T-helper 2 cell treated with Interferon-gamma antibody and Interleukin-4, amounts not matched to agents 5 μg/mL and 100 μg/mL, for 36 hours (primary cell): ENCODE results near the gene ADARB1.

ENCODE experiments used
- DNase-seq: peaks from one replicate; pipeline ENCODE4 v3.0.0; 2021; ENCODE audit warnings: low spot score
- H3K27ac Mint-ChIP-seq: one replicate; pipeline ENCODE4 v1.8.0; 2021; ENCODE audit warnings: mild to moderate bottlenecking, mixed read lengths
- H3K27me3 Mint-ChIP-seq: one replicate; pipeline ENCODE4 v1.8.0; 2021; ENCODE audit warnings: low read depth, mixed read lengths
- H3K36me3 Mint-ChIP-seq: one replicate; pipeline ENCODE4 v1.8.0; 2021; ENCODE audit warnings: low read depth, mixed read lengths
- H3K4me1 Mint-ChIP-seq: one replicate; pipeline ENCODE4 v1.8.0; 2021; ENCODE audit warnings: low read depth, mixed read lengths
- H3K4me3 Mint-ChIP-seq: one replicate; pipeline ENCODE4 v1.8.0; 2022; ENCODE audit warnings: mild to moderate bottlenecking, moderate library complexity, mixed read lengths
- H3K9me3 Mint-ChIP-seq: one replicate; pipeline ENCODE4 v1.8.0; 2021; ENCODE audit warnings: mixed read lengths

ADARB1 gene

DNA sequence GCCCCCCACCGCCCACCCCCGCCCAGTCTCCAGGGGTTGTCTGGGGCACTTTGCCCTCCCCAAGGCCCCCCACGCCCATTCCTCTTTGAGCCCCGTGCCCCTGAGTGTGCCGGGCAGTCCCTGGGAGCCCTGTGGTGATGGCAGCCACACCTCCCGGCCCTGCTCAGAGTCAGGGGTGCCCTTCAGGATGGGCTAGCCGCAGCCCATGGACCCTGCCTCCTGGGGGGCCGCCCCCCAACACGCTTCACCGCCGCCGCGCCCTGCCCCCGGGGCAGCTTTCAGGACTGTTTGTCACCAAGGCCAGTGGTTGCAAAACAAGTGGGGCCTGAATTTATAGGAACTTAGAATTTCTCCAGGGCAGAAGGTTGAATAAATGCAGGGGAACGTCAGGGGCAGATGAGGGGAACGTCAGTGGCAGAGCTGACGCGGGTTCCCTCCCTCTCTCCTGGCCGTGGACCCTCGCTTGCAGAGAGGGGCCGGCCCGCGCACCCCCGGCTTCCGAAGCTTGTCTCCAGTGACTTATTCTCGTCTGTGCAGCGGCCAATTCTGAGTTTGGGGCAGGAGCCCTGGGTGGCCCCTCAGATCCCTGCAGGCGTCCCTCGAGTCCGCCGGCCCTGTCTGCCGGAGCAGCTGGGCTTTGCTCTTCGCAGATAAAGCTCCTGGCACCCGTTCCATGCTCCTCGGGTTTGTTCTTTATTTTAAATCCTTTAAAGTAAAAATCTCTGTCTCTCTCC lies 41.2 kb upstream of the ADARB1 start:
- Mint-ChIP-seq H3K4me1 (no peaks in the 10 kb centered on the region), H3K9me3 (peaks cover 22% of the 10 kb centered on the region), H3K27ac (no peak overlapping the region), H3K4me3 (no peak overlapping the region), H3K36me3 (no peaks in the 10 kb centered on the region), H3K27me3 (peaks cover 12% of the 10 kb centered on the region)
- no peak for DNase-seq

DNA sequence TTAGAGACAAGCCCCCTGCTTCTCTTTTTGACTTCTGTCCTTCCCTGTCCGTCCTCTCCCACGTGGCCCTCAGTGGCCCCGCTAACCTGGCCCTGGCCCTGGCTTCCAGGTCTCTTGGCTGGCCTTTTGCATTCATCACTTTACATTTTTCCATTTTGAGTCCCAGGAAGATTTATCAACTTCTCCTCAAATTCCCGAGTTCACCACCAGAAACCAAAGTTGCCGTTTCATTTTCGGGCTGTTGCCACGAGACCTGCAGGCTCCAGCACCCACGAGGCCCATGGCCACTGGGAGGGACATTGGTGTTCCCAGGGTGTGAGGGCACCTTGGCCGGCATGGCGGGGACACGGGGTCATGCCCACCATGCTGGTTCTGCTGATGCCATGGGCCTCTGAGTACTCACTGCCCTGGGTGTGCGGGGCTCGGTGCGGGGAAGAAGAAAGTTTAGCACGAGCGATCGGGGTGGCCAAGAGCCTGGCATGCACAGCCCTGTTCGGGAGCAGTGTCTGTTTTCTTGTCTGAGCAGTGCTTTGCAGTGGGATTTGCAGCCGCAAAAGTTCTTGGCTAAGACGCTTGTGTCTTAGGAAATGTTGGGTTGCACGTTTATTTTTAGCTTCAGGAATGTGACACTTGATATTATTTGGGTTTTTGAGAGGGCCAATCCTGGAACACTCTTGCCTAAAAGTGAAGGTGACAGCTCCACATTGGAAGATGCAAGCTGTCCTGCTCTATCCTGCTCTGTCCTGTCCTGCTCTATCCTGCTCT lies 40.4 kb upstream of the ADARB1 start:
- DNase-seq, result no peak
- H3K9me3 Mint-ChIP-seq, result peaks cover 22% of the 10 kb centered on the region
- no peaks in the 10 kb centered on the region for H3K4me1 Mint-ChIP-seq
- no peak overlapping the region for H3K4me3 Mint-ChIP-seq
- H3K36me3 Mint-ChIP-seq, result no peaks in the 10 kb centered on the region
- H3K27ac Mint-ChIP-seq, result no peak overlapping the region
- H3K27me3 Mint-ChIP-seq, result peaks cover 12% of the 10 kb centered on the region

- no peak overlapping the region for H3K27ac Mint-ChIP-seq
These were observed 39.6 kb upstream of the ADARB1 start for GRCh38 chr21:45034556-45035476.

GRCh38 chr21:45035477-45035848 lies 38.9 kb upstream of the ADARB1 start:
- Mint-ChIP-seq H3K9me3 (peaks cover 22% of the 10 kb centered on the region), H3K27me3 (peaks cover 9% of the 10 kb centered on the region), H3K36me3 (no peaks in the 10 kb centered on the region), H3K4me3 (no peak overlapping the region), H3K4me1 (no peaks in the 10 kb centered on the region), H3K27ac (no peak overlapping the region)
- no peak for DNase-seq

More at GRCh38 chr21:45034556-45035476, 39.6 kb upstream of the ADARB1 start:
- H3K4me3 Mint-ChIP-seq, result no peak overlapping the region
- H3K9me3 Mint-ChIP-seq, result peaks cover 22% of the 10 kb centered on the region
- no peaks in the 10 kb centered on the region for H3K4me1 Mint-ChIP-seq
- DNase-seq, result no peak
- H3K36me3 Mint-ChIP-seq, result no peaks in the 10 kb centered on the region
- peaks cover 12% of the 10 kb centered on the region for H3K27me3 Mint-ChIP-seq

DNA sequence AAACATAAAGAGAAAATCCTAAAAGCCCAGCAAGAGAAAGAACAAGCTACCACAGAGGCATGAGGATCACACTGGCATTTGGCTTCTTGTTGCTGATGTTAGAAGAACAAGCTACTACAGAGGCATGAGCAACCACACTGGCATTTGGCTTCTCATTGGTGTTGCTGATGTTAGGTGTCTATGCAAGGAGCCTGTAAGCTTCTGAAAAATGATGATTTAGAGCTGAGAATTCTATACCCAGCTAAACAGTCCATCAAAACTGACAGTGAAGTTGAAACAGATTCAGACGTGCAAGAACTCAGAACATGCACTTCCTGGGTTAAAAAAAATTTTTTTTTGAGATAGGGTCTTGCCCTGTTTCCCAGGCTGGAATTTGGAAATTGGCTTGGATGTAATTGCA lies 37.8 kb upstream of the ADARB1 start:
- no peak overlapping the region for H3K27ac Mint-ChIP-seq
- no peak for DNase-seq
- no peaks in the 10 kb centered on the region for H3K4me1 Mint-ChIP-seq
- H3K27me3 Mint-ChIP-seq, result peaks cover 3% of the 10 kb centered on the region
- H3K4me3 Mint-ChIP-seq, result no peak overlapping the region
- peaks cover 22% of the 10 kb centered on the region for H3K9me3 Mint-ChIP-seq
- no peaks in the 10 kb centered on the region for H3K36me3 Mint-ChIP-seq

- no peak overlapping the region for H3K27ac Mint-ChIP-seq
- H3K9me3 Mint-ChIP-seq, result peaks cover 22% of the 10 kb centered on the region
- no peak overlapping the region for H3K4me3 Mint-ChIP-seq
- H3K36me3 Mint-ChIP-seq, result no peaks in the 10 kb centered on the region
- no peaks in the 10 kb centered on the region for H3K4me1 Mint-ChIP-seq
- peaks cover 3% of the 10 kb centered on the region for H3K27me3 Mint-ChIP-seq
- no peak for DNase-seq
These were observed 36.4 kb upstream of the ADARB1 start for GRCh38 chr21:45037986-45038385.

DNA sequence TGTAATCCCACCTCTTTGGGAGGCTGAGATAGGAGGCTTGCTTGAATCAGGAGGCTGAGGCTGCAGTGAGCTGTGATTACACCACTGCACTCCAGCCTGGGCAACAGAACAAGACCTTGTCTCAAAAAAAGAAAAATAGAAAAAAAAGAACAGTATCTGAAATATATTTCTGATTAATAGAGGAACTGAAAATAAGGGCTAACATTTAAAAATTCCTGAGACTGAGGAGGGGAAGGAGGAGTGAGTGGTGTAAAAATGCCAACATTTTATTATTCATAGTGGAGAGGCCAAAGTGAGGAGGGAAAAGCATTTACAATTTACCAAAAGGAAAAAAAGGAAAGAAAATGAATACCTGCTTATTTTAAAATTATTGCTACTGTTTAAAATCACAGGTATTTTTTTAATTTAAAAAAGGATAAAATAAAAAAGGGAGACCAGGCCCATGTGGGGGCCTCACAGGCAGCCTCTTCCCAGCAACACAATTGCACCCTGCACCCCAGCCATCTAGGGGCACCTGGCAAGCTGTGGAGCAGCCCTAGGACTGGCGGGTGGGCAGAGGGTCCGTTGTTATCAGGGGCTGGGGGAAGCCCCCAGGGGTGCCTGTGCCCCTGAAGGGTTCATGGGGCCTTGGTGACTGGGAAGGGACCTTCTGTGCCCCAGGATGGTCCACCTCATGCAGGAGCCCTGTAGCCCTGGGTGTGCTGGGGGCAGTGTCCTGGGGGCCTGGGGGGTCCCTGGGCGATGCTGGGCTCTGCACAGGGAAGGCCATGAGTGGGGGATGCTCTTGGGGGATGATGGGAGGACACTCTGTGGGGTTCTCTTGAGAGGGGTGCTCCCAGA lies 34.8 kb upstream of the ADARB1 start:
- DNase-seq, result no peak
- peaks cover 22% of the 10 kb centered on the region for H3K9me3 Mint-ChIP-seq
- H3K27ac Mint-ChIP-seq, result no peak overlapping the region
- H3K27me3 Mint-ChIP-seq, result peaks cover 9% of the 10 kb centered on the region
- H3K36me3 Mint-ChIP-seq, result no peaks in the 10 kb centered on the region
- H3K4me3 Mint-ChIP-seq, result no peak overlapping the region
- H3K4me1 Mint-ChIP-seq, result no peaks in the 10 kb centered on the region

DNA sequence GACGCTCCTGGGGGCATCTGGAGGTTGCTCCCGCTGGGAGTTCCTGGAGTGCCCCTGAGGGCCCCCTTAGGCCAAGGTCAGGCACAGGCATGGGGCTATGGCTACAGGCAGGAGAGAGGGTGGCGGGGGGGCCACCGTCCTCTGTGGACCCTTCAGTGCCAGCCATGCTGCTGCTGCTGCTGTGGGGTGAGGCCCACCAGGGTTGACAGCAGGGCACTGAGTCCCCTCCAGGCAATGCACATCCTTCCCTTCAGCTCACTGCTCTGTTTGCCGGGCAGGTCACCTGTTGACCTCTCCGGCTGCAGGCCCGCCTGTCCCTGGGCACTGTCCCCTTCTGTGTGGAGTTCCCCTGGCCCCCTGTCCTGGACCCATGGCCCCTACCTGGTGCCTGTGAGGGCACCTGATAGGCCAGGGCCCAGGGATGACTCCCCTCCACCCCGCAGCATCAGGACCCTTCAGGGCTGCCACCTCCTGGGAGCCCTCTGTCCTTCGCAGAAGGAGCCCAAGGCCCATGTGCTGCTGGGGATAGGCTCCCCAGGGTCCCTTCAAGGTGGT lies 34.1 kb upstream of the ADARB1 start:
- DNase-seq, result no peak
- H3K4me1 Mint-ChIP-seq, result no peaks in the 10 kb centered on the region
- H3K27ac Mint-ChIP-seq, result no peak overlapping the region
- H3K4me3 Mint-ChIP-seq, result no peak overlapping the region
- no peaks in the 10 kb centered on the region for H3K36me3 Mint-ChIP-seq
- H3K27me3 Mint-ChIP-seq, result peaks cover 15% of the 10 kb centered on the region
- H3K9me3 Mint-ChIP-seq, result peaks cover 22% of the 10 kb centered on the region

DNA sequence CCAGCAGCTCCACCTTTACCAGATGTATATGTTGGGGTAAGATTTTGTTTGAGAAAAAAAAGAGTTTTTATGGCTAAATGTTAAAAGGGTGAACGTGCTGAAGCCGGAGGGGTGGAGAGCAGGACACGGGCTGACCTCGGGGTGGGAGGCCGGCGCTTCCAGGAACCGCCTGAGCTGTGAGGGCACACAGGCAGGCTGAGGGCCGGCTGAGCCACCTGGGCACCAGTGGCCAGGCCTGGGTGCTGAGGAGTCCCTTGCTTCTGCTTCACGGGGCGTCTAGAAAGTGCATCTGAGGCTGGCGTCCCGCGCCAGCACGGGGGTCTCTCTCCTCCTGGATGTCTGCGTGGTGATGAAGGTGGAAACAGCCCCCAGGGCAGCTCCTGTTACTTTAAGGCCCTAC lies 33.6 kb upstream of the ADARB1 start:
- DNase-seq, result no peak
- peaks cover 17% of the 10 kb centered on the region for H3K27me3 Mint-ChIP-seq
- H3K27ac Mint-ChIP-seq, result no peak overlapping the region
- H3K4me1 Mint-ChIP-seq, result no peaks in the 10 kb centered on the region
- H3K36me3 Mint-ChIP-seq, result no peaks in the 10 kb centered on the region
- peaks cover 20% of the 10 kb centered on the region for H3K9me3 Mint-ChIP-seq
- H3K4me3 Mint-ChIP-seq, result no peak overlapping the region

GRCh38 chr21:45041351-45041805 lies 33.0 kb upstream of the ADARB1 start:
- Mint-ChIP-seq H3K27me3 (peaks cover 17% of the 10 kb centered on the region), H3K27ac (no peak overlapping the region), H3K4me3 (no peak overlapping the region), H3K9me3 (peaks cover 16% of the 10 kb centered on the region), H3K36me3 (no peaks in the 10 kb centered on the region), H3K4me1 (no peaks in the 10 kb centered on the region)
- no peak for DNase-seq

DNA sequence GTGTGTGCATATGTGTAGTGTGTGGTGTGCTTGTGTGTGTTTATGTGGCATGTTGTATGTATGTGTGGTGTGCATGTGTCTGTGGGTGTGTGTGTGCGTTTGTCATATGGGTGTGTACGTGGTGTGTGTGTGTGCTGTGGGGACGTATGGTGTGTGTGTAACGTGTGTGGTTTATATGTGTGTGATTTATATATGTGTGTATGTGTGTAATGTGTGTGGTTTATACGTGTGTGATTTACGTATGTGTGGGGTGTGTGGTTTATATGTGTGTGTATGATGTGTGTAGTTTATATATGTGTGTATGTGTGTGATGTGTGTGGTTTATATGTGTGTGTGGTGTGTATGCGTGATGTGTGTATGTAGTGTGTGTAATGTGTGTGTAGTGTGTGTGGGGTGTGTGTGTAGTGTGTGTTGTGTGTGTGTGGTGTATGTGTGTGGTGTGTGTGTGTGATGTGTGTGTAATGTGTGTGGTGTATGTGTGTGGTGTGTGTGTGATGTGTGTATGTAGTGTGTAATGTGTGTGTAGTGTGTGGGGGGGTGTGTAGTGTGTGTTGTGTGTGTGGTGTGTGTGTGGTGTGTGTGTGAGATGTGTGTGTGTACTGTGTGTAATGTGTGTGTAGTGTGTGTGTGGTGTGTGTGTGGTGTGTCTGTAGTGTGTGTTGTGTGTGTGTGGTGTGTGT lies 32.3 kb upstream of the ADARB1 start:
- no peak overlapping the region for H3K4me3 Mint-ChIP-seq
- H3K4me1 Mint-ChIP-seq, result no peaks in the 10 kb centered on the region
- DNase-seq, result no peak
- peaks cover 21% of the 10 kb centered on the region for H3K27me3 Mint-ChIP-seq
- no peak overlapping the region for H3K27ac Mint-ChIP-seq
- no peaks in the 10 kb centered on the region for H3K36me3 Mint-ChIP-seq
- H3K9me3 Mint-ChIP-seq, result peaks cover 13% of the 10 kb centered on the region

DNA sequence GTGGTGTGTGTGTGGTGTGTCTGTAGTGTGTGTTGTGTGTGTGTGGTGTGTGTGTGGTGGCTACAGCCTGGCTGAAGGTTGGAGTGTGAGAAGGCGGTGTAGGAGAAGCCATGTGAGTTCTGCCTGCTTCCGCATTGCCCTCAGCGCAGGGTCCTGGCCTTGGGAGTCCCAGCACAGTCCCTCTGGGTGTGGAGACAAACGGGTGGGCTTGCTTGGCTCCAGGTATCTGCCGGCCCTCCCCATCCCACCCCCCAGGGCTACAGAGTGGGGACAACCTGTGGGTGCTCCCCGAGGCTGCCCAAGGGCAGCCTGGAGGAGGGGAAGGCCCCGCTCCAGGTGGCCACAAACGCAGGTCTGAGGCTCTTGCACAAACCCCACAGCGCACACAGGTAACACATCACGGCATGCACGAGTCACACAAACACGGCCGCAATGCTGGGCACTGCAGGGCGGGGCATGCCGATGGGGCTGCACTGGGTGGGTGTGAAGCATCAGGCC lies 31.7 kb upstream of the ADARB1 start:
- H3K27ac Mint-ChIP-seq, result no peak overlapping the region
- no peaks in the 10 kb centered on the region for H3K4me1 Mint-ChIP-seq
- no peak for DNase-seq

More for the DNA sequence above, 31.7 kb upstream of the ADARB1 start:
- no peak overlapping the region for H3K4me3 Mint-ChIP-seq
- H3K27me3 Mint-ChIP-seq, result peaks cover 24% of the 10 kb centered on the region
- H3K36me3 Mint-ChIP-seq, result no peaks in the 10 kb centered on the region
- H3K9me3 Mint-ChIP-seq, result peaks cover 14% of the 10 kb centered on the region
